Measurements from ENCODE around the gene STK36.

STK36 gene

DNA sequence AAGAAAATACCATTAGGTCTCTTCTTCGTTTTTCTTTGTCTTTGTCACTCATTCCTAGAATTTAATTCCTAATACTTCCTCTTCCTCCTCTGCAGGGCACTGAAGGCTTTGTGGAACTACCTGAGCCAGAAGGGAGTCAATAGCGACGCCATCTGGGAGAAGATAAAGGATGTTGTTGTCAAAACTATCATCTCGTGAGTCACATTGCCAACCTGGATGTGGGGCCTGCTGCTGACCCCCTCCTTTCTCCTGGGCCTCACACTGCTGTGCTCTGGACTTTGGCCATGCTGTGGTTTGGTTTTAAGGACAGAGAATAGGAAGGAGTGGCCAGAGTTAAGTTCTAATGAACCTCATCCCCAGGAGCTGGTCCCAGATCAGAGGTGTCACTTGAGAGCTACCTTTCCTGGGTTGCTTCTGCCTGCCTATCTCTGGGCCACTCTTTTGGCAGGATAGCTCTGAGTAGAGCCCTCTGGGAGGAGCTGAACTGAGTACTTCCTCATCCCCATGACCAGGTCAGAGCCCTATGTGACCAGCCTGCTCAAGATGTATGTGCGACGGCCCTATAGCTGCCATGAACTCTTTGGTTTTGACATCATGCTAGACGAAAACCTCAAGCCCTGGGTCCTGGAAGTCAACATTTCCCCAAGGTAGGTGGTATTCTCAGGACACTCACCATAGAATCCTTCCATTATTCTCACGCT, 77.0 kb downstream of the STK36 start:
- DNase-seq (ENCODE audit: low spot score), result no peak

Measured in CD4-positive, alpha-beta T cell treated with Interleukin-15 for 4 hours (primary cell).